GM12878 (cell line): ENCODE measurements around the gene ERBB3. TPM values are rescaled to one million over a fixed set of nuclear protein-coding genes. Genes with fewer than 3 reads are reported as not detected.

Experiments
- ATAC-seq: fragments of 200-7000 bp; cut with Tn5 transposase; 3 replicates; pipeline ENCODE4 v1.9.1; 2020; ENCODE audit warnings: mild to moderate bottlenecking, moderate library complexity
- BruUV-seq: library from RNA; stranded (reverse); fragments of 400-500 nt; replicated peaks from 2 replicates; lab custom pipeline; 2021; lab: Mats Ljungman, UMichigan
- CTCF ChIA-PET: fragments of 300-600 bp; sonication (Branson Sonifier 250); formaldehyde crosslinking; extraction: SDS; loops from one replicate; lab custom pipeline; 2021; ENCODE audit warnings: inconsistent platforms; lab: Yijun Ruan, JAX
- POLR2A ChIA-PET: fragments of 350-600 bp; formaldehyde crosslinking; extraction: SDS; loops from one replicate; lab custom pipeline; 2021; ENCODE audit warnings: inconsistent platforms; lab: Charles Lee
- RAD21 ChIA-PET: fragments of 300-600 bp; sonication (Branson Sonifier 250); formaldehyde crosslinking; loops from one replicate; lab custom pipeline; 2023; ENCODE audit warnings: antibody characterized with exemption; ENCODE audit not compliant: unreplicated experiment; lab: Charles Lee
- SMC1A ChIA-PET: fragments of 300-600 bp; sonication (Branson Sonifier 250); formaldehyde crosslinking; loops from one replicate; lab custom pipeline; 2023; ENCODE audit not compliant: unreplicated experiment, uncharacterized antibody; lab: Charles Lee
- DNase-seq: peaks from one replicate; pipeline ENCODE4 v3.0.0-alpha.2; 2011; ENCODE audit warnings: low read depth, low spot score
- FAIRE-seq: peaks from 3 replicates; lab custom pipeline; 2011; peaks lifted over from hg19 to GRCh38; lab: Jason Lieb, UNC
- H2AFZ ChIP-seq: 2 replicates; pipeline ENCODE4 v1.6.0; 2011; ENCODE audit warnings: low read depth, low read length, control low read depth; ENCODE audit not compliant: control insufficient read depth
- H3K27ac ChIP-seq: 2 replicates; pipeline ENCODE4 v1.5.1; 2011; ENCODE audit warnings: control low read depth; ENCODE audit not compliant: control insufficient read depth, insufficient read depth
- H3K27me3 ChIP-seq, 2 experiments: replicated peaks in 1 of 2; 2 replicates each; pipeline versions ENCODE4 v1.6.0 to v1.6.1; 2011; ENCODE audit warnings: low read length in 1 of 2; ENCODE audit not compliant: control insufficient read depth in 2 of 2, insufficient read depth in 2 of 2
- H3K36me3 ChIP-seq, 2 experiments: 2 replicates each; pipeline ENCODE4 v1.5.1; 2011; ENCODE audit warnings: low read length in 1 of 2; ENCODE audit not compliant: control insufficient read depth in 2 of 2, insufficient read depth in 2 of 2
- H3K4me1 ChIP-seq: 2 replicates; pipeline ENCODE4 v1.6.1; 2011; ENCODE audit warnings: mild to moderate bottlenecking, low read length, moderate library complexity, mixed read lengths; ENCODE audit not compliant: control insufficient read depth, insufficient read depth
- H3K4me2 ChIP-seq: 2 replicates; pipeline ENCODE4 v1.6.0; 2011; ENCODE audit warnings: control low read depth; ENCODE audit not compliant: control insufficient read depth, insufficient read depth
- H3K4me3 ChIP-seq: fragments of 200-600 bp; sonication (generic); 2 replicates; pipeline ENCODE4 v1.5.1; 2016
- H3K79me2 ChIP-seq: 2 replicates; pipeline ENCODE4 v1.6.0; 2011; ENCODE audit warnings: low read length; ENCODE audit not compliant: control insufficient read depth, insufficient read depth
- H3K9ac ChIP-seq: 2 replicates; pipeline ENCODE4 v1.8.0; 2011; ENCODE audit warnings: low read length, control low read depth, mixed read lengths; ENCODE audit not compliant: control insufficient read depth, insufficient read depth
- H3K9me3 ChIP-seq: replicated peaks from 3 replicates; pipeline ENCODE4 v1.5.1; 2011; ENCODE audit warnings: mild to moderate bottlenecking, low read length; ENCODE audit not compliant: control insufficient read depth, insufficient read depth
- H4K20me1 ChIP-seq: 2 replicates; pipeline ENCODE4 v1.6.0; 2011; ENCODE audit not compliant: control insufficient read depth, insufficient read depth
- ATF3 ChIP-seq: IDR thresholded peaks from 2 replicates; pipeline ENCODE4 v1.6.1; 2011; ENCODE audit warnings: low read depth, mild to moderate bottlenecking, low read length, moderate library complexity, borderline replicate concordance; ENCODE audit errors: extremely low read depth
- ATF7 ChIP-seq: fragments of 450-650 bp; IDR thresholded peaks from 2 replicates; pipeline ENCODE4 v1.6.1; 2016; ENCODE audit warnings: low read depth, mild to moderate bottlenecking
- CEBPZ ChIP-seq: fragments of 150-350 bp; IDR thresholded peaks from 2 replicates; pipeline ENCODE4 v1.6.1; 2016; ENCODE audit warnings: low read depth, low read length
- CREB1 ChIP-seq: IDR thresholded peaks from 2 replicates; pipeline ENCODE4 v1.6.1; 2012; ENCODE audit warnings: low read depth, mild to moderate bottlenecking, inconsistent platforms
- HSF1 ChIP-seq: fragments of 150-350 bp; IDR thresholded peaks from 2 replicates; pipeline ENCODE4 v1.6.1; 2014; ENCODE audit warnings: mild to moderate bottlenecking, low read depth, low read length
- IRF4 ChIP-seq: IDR thresholded peaks from 2 replicates; pipeline ENCODE4 v1.6.1; 2011; ENCODE audit warnings: low read depth, low read length
- NR2C1 ChIP-seq: fragments of 450-650 bp; IDR thresholded peaks from 2 replicates; pipeline ENCODE4 v1.6.1; 2017; ENCODE audit warnings: antibody characterized with exemption, mild to moderate bottlenecking, moderate library complexity
- POLR2AphosphoS2 ChIP-seq: IDR thresholded peaks from 2 replicates; pipeline ENCODE4 v1.6.1; 2011; ENCODE audit warnings: low read depth, mild to moderate bottlenecking, low read length, improper control_type of control experiment, moderate library complexity
- SPI1 ChIP-seq: IDR thresholded peaks from 2 replicates; pipeline ENCODE4 v1.6.1; 2011; ENCODE audit warnings: low read depth, mild to moderate bottlenecking, low read length, moderate library complexity, borderline replicate concordance; ENCODE audit not compliant: insufficient read depth
- TBL1XR1 ChIP-seq: IDR thresholded peaks from 2 replicates; pipeline ENCODE4 v1.6.1; 2012; ENCODE audit warnings: low read depth, low read length, improper control_type of control experiment
- ZNF622 ChIP-seq: fragments of 450-650 bp; IDR thresholded peaks from 2 replicates; pipeline ENCODE4 v1.6.1; 2017; ENCODE audit warnings: mild to moderate bottlenecking, inconsistent platforms
- WGBS: methylation state at CpG from one replicate; pipeline ENCODE4 v1.1.6; 2016; ENCODE audit warnings: low lambda C conversion rate; ENCODE audit not compliant: insufficient replicate concordance, insufficient coverage; ENCODE audit errors: missing lambda C conversion rate; 5-methylcytosine and 5-hydroxymethylcytosine counted together
- in situ Hi-C: fragments of 300-500 bp; cut with MboI; formaldehyde crosslinking; loops from 9 replicates; pipeline ENCODE4 v1.14.3; 2018; ENCODE audit warnings: mixed read lengths
- intact Hi-C: fragments of 100-400 bp; cut with micrococcal nuclease; formaldehyde crosslinking; loops from one replicate; pipeline ENCODE4 v1.14.2; 2022; ENCODE audit not compliant: unreplicated experiment
- polyA plus RNA-seq, 11 experiments: library from polyadenylated mRNA; depleted of rRNA in 4 of 11; unstranded in 6 of 11; stranded (reverse) in 5 of 11; fragments of >200 nt; fragmentation: Nextera tagmentation in 4 of 11; fragmentation: Illumina TruSeq in 1 of 11; extraction: Ambion mirVana in 4 of 11; extraction: Trizol in 1 of 11; gene quantifications; 1 replicate in 1 of 11; 2 replicates in 10 of 11; pipeline versions ENCODE4 v1.2.1 to v1.2.3, GENCODE V29; 2011 to 2016; ENCODE audit warnings: inconsistent platforms in 2 of 11, missing spikeins in 2 of 11, low read depth in 1 of 11
- total RNA-seq, 4 experiments: library from RNA; depleted of rRNA in 3 of 4; stranded (reverse); fragments of >200 nt in 3 of 4; fragmentation: Illumina TruSeq in 1 of 4; extraction: Trizol in 1 of 4; gene quantifications; 2 replicates each; pipeline versions ENCODE4 v1.2.1 to v1.2.3, GENCODE V29; 2013 to 2021
- TF ChIP-seq, protein P1 (sequence below): fragments of 450-650 bp; IDR thresholded peaks from 2 replicates; pipeline ENCODE4 v1.6.1; 2017; ENCODE audit warnings: borderline replicate concordance
- TF ChIP-seq, protein P2 (sequence below): IDR thresholded peaks from 2 replicates; pipeline ENCODE4 v1.6.1; 2012; ENCODE audit warnings: low read depth, low read length, improper control_type of control experiment
- TF ChIP-seq, protein P3 (sequence below): fragments of 450-650 bp; IDR thresholded peaks from 2 replicates; pipeline ENCODE4 v1.6.1; 2016; ENCODE audit warnings: mild to moderate bottlenecking

Gene ERBB3
- total and polyA plus RNA-seq, 10 of the 15 experiments (the other 5 are each of a cell fraction or from before 2014, with no cell fraction given) = 0.03 to 0.72 (median 0.04) TPM; not detected in 5

DNA sequence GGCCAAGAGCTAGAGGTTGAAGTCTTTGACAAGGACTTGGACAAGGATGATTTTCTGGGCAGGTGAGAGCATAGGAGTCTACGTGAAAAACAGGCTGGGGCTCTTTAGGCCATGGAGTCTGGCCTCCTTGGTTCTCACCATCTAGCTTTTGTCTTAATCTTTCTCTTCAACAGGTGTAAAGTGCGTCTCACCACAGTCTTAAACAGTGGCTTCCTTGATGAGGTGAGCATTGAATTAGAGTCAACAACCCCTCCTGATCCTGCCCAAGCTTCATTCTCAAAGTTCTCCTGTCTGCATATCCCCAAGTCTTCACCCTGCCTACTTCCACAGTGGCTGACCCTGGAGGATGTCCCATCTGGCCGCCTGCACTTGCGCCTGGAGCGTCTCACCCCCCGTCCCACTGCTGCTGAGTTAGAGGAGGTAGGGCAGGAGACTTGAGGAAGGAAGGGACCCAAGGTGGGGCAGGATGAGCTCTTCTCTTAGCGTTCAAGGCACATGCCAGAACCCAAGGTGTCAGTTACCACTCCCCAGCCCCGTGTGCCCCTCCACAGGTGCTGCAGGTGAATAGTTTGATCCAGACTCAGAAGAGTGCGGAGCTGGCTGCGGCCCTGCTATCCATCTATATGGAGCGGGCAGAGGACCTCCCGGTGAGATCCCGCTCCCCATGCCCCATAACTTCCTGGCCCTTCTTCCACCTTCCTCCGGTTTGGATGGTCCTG is 58.0 kb downstream of the ERBB3 start:
- TF ChIP-seq, protein P1, sequence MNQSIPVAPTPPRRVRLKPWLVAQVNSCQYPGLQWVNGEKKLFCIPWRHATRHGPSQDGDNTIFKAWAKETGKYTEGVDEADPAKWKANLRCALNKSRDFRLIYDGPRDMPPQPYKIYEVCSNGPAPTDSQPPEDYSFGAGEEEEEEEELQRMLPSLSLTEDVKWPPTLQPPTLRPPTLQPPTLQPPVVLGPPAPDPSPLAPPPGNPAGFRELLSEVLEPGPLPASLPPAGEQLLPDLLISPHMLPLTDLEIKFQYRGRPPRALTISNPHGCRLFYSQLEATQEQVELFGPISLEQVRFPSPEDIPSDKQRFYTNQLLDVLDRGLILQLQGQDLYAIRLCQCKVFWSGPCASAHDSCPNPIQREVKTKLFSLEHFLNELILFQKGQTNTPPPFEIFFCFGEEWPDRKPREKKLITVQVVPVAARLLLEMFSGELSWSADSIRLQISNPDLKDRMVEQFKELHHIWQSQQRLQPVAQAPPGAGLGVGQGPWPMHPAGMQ = no peak
- TF ChIP-seq POLR2AphosphoS2 (no peak), TBL1XR1 (no peak), CREB1 (no peak), CEBPZ (no peak), ATF7 (no peak), SPI1 (no peak), HSF1 (no peak), IRF4 (no peak), ATF3 (no peak), ZNF622 (no peak), NR2C1 (no peak)
- TF ChIP-seq, protein P2, sequence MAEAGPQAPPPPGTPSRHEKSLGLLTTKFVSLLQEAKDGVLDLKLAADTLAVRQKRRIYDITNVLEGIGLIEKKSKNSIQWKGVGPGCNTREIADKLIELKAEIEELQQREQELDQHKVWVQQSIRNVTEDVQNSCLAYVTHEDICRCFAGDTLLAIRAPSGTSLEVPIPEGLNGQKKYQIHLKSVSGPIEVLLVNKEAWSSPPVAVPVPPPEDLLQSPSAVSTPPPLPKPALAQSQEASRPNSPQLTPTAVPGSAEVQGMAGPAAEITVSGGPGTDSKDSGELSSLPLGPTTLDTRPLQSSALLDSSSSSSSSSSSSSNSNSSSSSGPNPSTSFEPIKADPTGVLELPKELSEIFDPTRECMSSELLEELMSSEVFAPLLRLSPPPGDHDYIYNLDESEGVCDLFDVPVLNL = no peak
- TF ChIP-seq, protein P3, sequence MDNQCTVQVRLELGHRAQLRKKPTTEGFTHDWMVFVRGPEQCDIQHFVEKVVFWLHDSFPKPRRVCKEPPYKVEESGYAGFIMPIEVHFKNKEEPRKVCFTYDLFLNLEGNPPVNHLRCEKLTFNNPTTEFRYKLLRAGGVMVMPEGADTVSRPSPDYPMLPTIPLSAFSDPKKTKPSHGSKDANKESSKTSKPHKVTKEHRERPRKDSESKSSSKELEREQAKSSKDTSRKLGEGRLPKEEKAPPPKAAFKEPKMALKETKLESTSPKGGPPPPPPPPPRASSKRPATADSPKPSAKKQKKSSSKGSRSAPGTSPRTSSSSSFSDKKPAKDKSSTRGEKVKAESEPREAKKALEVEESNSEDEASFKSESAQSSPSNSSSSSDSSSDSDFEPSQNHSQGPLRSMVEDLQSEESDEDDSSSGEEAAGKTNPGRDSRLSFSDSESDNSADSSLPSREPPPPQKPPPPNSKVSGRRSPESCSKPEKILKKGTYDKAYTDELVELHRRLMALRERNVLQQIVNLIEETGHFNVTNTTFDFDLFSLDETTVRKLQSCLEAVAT = no peak
- BruUV-seq = no TSS peak
- intact Hi-C loops = no loop called here

More for the DNA sequence above, 58.0 kb downstream of the ERBB3 start:
- ChIA-PET SMC1A (no interaction called here), POLR2A (interaction anchor here (1.2 kb wide), 1 partner anchor 10 kb away, joined by 5 read pairs; the partner anchor contains the start of gene ESYT1), CTCF (interaction anchor here (2.4 kb wide), 1 partner anchor 11 kb away, joined by 11 read pairs; the partner anchor contains the start of gene ESYT1), RAD21 (no interaction called here)
- in situ Hi-C loops = no loop called here
- no peaks in the 10 kb centered on the region for H3K27me3 ChIP-seq
- no peak for DNase-seq
- no peak for ATAC-seq
- no peak overlapping the region for H2AFZ ChIP-seq
- no peak for FAIRE-seq
- no peaks in the 10 kb centered on the region for H3K4me1 ChIP-seq
- H3K9ac ChIP-seq = no peak overlapping the region
- no peak overlapping the region for H3K4me3 ChIP-seq
- peaks cover 15 to 25% of the 10 kb centered on the region in 2 experiments for H3K36me3 ChIP-seq
- no peaks in the 10 kb centered on the region for H3K79me2 ChIP-seq
- H3K9me3 ChIP-seq = no peaks in the 10 kb centered on the region
- no peak overlapping the region for H3K4me2 ChIP-seq
- no peaks in the 10 kb centered on the region for H4K20me1 ChIP-seq
- 98% methylated on average over 14 of the region's 14 CpGs for WGBS
- no peak overlapping the region for H3K27ac ChIP-seq
